HG02943 (cell line): ENCODE measurements around the gene PAFAH2.

ENCODE experiments used
- ATAC-seq: cut with Tn5 transposase; IDR thresholded peaks from one replicate; pipeline ENCODE4 v1.9.1; 2021; ENCODE audit warnings: mild to moderate bottlenecking, low read depth, moderate library complexity; ENCODE audit not compliant: unreplicated experiment

Gene PAFAH2

GRCh38 chr1:26031611-26032220 lies 33.9 kb upstream of the PAFAH2 start:
- no peak for ATAC-seq

DNA sequence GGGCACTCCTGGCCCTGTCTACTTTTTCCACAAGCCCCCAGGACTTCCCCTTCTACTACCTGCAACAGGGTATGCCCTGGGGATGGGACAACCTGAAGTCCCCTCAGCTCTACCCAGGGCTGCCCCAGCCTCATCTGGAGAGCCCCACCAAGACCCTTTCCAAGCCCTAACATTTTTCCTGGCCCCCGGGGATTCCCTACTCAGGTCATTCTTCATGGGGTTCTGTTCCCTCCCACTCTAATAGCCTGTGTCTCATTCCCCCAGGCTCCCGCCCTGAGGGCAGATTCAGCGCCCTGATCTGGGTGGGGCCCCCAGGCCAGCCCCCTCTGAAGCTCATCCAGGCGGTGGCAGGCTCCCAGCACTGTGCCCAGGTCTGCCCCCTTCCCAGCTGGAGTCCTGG lies 33.3 kb upstream of the PAFAH2 start:
- no peak for ATAC-seq

- ATAC-seq = no peak
Measured at GRCh38 chr1:26029864-26030481, 32.1 kb upstream of the PAFAH2 start.

GRCh38 chr1:26029054-26029863 lies 31.4 kb upstream of the PAFAH2 start:
- no peak for ATAC-seq

DNA sequence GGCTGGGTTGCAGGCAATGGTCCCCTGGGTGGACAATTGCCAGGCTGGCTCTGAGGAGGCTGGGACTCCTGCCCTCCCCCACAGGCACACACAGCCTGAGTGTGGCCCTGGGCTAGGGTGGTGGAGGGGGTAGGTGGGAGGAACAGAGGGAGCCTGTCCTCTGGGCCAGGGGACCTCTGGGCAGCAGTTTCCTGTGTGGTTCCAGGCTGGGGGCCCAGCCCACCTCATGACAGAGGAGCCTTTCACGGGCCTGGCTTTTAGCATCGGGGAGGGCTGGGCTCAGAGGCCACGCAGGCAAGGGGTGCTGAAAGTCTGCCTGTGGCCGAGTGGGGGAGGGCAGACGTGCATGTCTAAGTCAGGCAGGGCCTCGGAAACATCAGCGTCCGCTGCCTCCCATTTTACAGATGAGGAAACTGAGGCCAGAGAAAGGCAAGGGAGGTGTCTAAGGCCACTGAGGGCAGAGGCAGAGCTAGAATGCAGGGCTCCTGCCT lies 30.7 kb upstream of the PAFAH2 start:
- no peak for ATAC-seq

DNA sequence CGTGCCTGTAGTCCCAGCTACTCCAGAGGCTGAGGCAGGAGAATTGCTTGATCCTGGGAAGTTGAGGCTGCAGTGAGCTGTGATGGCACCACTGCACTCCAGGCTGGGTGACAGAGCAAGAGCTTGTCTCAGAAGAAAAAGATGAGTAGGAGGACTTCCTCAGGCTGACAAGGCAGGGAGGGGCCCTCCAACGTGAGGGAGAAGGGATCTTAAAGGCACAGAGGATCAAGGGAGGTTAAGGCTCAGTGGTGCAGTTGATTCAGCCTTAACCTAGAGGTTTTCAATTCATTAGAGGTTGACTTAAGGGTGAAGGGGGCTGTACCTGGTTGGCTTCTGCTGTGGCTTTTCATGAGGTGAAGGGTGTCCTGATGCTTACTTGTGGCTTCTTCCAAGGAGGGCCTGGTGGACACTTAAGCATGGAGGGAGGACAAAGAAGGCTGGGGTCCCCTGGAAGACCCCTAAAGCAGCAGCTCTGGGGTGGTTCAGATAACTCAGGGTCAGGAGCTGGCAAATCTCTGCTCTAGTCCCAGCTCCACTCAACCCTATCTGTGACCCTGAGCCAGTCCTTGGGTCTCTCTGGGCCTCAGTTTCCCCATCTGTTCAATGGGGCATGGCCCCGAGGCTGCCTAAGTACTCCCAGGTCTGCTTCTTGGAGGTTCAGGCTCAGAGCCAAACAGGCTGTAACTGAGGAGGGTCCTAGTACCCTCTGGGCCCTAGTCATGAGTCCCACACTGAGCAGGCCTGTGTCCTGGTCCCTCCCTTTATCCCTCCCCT lies 30.0 kb upstream of the PAFAH2 start:
- ATAC-seq = no peak

GRCh38 chr1:26025517-26025916 lies 27.7 kb upstream of the PAFAH2 start:
- ATAC-seq = no peak

DNA sequence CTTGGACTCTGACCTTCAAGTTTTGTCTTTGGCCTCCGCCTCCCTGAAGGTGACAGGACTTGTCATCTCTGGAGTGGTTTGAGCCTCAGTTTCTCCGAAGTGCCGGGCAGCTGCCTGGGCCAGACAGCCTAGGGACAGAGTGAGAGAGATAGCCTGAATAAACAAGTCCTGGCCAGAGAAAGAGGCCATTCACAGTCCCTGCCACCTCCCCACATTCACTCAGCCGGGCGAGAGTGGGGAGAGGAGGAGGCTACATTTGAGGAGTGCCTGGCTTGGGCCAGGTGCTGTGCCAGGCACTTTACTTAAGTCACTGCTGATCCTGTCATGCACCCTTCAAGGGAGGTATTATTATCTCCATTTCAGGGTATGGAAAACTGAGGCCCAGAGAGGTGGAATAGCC lies 27.2 kb upstream of the PAFAH2 start:
- ATAC-seq = no peak

DNA sequence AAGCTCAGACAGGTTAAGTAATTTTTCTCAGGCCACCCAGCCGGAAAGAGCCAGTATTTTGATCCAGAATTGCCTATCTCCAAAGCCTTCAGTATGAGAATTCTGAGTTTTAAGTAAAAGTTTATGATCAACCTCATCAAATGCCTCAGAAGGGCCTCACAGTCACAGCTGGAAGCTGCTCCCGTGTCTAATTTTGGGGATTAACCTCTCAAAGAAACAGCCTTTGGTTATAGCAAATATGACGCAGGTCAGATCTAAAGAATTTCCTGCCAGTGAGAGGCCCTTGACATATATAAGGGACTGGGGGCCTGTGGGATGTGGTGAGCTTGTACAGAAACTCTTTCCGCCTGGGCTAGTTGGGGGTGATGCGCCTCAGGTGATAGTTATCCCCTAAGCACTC lies 26.0 kb upstream of the PAFAH2 start:
- no peak for ATAC-seq

DNA sequence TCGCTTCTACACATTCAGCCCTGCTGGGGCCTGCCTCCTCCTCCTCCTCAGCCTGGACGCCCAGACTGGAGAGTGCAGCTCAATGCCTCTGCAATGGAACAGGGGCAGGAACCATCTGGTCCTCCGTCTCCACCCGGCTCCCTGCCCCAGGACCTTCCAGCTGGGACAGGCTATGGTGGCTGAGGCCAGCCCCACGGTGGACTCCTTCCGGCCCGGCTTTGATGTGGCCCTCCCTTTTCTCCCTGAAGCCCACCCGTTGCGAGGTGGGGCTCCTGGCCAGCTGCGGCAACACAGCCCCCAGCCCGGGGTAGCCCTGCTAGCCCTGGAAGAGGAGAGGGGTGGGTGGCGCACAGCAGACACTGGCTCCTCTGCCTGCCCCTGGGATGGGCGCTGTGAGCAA lies 25.1 kb upstream of the PAFAH2 start:
- ATAC-seq = no peak

- no peak for ATAC-seq
Measured at GRCh38 chr1:26022404-26022779, 24.5 kb upstream of the PAFAH2 start.

GRCh38 chr1:26021647-26022403 lies 24.0 kb upstream of the PAFAH2 start, which contains the start of gene EXTL1:
EXTL1 (plus strand) TSS chr1:26021775; CDS start chr1:26022647, 872 bp downstream.
- no peak for ATAC-seq

DNA sequence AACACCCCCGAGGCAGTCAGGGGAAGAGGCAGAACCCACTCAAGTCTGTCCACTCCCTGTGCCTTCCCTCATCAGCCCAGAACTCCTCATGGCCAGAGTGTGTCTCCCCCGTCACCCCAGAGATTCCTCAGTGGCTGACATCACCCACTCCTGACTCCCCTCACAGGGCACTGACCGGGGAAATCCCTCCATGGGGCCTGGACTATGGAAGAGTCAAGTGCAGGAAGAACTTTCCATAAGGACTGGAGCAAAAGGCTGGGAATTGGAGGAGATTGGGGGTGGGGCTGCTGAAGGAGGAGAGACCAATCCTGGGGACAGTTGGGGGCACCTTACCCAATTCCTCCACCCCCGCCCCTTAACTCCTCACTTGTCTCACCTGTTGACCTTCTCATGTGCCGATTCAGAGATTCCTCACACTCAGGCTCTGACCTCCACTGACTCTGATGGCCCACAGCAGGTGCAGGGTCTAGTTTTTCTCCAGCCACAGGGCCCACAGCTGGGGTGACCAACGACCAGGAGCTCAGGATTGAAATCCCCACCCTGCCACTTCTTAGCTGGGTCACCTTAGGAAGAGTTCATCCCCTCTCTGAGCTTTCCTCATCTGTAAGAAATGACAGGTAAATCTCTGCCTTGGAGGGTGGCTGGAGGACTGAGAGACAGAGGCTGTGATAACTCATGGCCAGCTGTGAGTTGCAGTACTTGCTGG lies 23.2 kb upstream of the PAFAH2 start:
- ATAC-seq = no peak

GRCh38 chr1:26020330-26020768 lies 22.5 kb upstream of the PAFAH2 start:
- ATAC-seq = no peak

- no peak for ATAC-seq
Measured at GRCh38 chr1:26019641-26020315, 21.9 kb upstream of the PAFAH2 start.

DNA sequence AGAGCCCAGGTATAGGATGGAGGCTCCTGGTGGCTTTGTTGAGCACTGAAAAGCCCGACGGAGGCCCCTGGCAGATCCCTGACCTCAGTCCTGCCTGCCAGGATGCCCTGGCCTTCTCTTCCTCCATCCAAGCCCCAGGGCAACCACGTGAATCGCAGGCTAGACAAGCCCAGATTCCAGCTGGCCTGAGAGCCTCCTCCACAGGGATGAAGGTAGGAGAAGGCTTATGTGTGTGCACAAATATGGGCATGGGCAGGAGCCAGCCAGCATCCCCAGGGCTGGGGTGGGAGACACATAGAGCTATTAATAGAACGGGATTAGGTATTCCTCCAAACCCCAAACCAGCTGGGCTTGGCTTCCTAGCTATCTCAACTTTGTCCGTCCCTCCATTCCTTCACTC lies 19.7 kb upstream of the PAFAH2 start:
- ATAC-seq = no peak

- no peak for ATAC-seq
Measured at GRCh38 chr1:26016953-26017545, 19.2 kb upstream of the PAFAH2 start.

- no peak for ATAC-seq
Measured at GRCh38 chr1:26016258-26016952, 18.5 kb upstream of the PAFAH2 start.
